GM13976 (cell line): ENCODE measurements around the gene CBLC.

ENCODE experiments used
- DNase-seq: peaks from one replicate; pipeline ENCODE4 v3.0.0; 2012; ENCODE audit warnings: low spot score
- in situ Hi-C: fragments of 300-500 bp; cut with MboI; formaldehyde crosslinking; loops from one replicate; pipeline ENCODE4 v1.12.0; 2022; ENCODE audit warnings: low sequenced_read_pairs, mixed read lengths, inconsistent platforms; ENCODE audit not compliant: unreplicated experiment
- TF ChIP-seq, protein P1 (sequence below): IDR thresholded peaks from 2 replicates; pipeline ENCODE4 v1.5.1; 2012; ENCODE audit warnings: borderline replicate concordance, mild to moderate bottlenecking; ENCODE audit not compliant: insufficient read depth; ENCODE audit errors: extremely low read depth, missing control alignments, control extremely low read depth

The CBLC gene

DNA sequence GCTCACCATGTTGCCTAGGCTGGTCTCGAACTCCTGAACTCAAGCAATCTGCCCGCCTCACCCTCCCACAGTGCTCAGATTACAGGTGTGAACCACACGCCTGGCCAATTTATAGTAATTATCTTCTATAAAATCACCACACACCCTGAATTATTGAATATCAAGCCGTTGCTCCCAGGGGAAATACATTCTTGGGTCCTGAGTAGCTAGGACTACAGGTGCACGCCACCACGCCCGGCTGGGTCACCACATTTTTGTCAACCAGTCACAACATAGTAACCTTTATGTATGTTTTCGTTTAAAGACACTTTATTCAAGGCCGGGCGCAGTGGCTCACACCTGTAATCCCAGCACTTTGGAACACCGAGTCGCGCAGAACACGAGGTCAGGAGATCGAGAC lies 8.3 kb downstream of the CBLC start:
- in situ Hi-C loops = loop anchor here (10.0 kb wide), 1 partner anchor 169 kb away; the partner anchor contains the start of gene CLPTM1

DNA sequence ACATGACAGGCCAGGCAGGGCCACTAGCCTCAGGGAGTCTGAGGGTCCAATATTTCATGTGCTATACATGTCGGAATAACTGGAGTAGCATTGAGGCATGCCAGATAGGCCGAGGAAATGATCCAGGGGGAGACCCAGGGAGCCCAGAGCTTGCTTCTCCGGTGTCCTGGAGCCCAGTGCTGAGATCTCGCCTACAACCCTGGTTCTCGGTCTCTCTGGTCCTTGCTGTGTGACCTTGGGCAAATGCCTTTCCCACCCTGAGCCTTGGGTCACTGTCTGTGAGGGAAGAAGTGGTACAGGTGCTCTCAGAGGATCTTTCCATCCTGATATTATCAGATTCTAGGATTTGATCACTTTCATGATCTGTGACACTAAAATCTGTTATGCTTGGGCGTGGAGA lies 11.3 kb downstream of the CBLC start:
- TF ChIP-seq, protein P1, sequence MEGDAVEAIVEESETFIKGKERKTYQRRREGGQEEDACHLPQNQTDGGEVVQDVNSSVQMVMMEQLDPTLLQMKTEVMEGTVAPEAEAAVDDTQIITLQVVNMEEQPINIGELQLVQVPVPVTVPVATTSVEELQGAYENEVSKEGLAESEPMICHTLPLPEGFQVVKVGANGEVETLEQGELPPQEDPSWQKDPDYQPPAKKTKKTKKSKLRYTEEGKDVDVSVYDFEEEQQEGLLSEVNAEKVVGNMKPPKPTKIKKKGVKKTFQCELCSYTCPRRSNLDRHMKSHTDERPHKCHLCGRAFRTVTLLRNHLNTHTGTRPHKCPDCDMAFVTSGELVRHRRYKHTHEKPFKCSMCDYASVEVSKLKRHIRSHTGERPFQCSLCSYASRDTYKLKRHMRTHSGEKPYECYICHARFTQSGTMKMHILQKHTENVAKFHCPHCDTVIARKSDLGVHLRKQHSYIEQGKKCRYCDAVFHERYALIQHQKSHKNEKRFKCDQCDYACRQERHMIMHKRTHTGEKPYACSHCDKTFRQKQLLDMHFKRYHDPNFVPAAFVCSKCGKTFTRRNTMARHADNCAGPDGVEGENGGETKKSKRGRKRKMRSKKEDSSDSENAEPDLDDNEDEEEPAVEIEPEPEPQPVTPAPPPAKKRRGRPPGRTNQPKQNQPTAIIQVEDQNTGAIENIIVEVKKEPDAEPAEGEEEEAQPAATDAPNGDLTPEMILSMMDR = no peak
- DNase-seq = no peak
- in situ Hi-C loops = loop anchor here (10.0 kb wide), 1 partner anchor 166 kb away; the partner anchor contains the start of gene CLPTM1

More for the DNA sequence above, 8.3 kb downstream of the CBLC start:
- TF ChIP-seq, protein P1 = no peak
- DNase-seq = no peak

DNA sequence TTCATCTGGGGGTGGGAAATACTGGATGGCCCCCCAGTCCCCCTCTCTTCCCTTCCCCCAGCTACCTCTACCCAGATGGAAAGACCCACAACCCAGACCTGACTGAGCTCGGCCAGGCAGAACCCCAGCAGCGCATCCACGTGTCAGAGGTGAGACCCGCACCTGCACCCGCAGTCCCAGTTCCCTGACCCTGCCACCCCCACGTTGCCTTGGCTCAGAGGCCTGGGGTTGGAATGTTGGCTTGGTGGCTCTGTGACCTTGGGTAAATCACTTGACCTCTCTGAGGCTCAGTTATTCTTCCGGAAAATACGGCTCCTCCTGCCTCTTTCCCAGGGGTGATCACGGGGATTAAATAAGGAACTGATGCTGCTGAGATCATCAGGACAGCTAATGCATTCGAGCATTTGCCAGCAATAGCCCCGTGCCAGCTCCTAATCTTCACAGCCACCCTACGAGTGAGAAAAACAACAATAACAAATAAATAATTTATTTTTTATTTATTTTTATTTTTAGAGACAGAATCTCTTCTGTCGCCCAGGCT lies 12.3 kb downstream of the CBLC start:
- TF ChIP-seq, protein P1 = no peak
- DNase-seq = no peak
- in situ Hi-C loops = loop anchor here (10.0 kb wide), 1 partner anchor 165 kb away; the partner anchor contains the start of gene CLPTM1

DNA sequence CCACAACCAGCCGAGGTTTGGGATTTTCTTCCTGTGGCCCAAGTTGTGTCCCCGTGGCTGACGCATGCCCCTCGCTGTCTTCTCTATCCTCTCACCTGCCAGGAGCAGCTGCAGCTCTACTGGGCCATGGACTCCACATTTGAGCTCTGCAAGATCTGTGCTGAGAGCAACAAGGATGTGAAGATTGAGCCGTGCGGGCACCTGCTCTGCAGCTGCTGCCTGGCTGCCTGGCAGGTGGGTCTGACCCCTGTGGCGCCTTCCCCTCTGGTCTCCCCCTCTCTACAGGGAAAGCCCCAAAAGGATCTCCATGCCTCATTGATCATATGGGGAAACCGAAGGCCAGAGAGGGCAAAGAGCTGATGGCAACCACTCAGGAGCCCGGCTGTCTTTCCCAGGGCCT lies 14.6 kb downstream of the CBLC start:
- no peak for DNase-seq
- TF ChIP-seq, protein P1 = no peak
- in situ Hi-C loops = no loop called here

DNA sequence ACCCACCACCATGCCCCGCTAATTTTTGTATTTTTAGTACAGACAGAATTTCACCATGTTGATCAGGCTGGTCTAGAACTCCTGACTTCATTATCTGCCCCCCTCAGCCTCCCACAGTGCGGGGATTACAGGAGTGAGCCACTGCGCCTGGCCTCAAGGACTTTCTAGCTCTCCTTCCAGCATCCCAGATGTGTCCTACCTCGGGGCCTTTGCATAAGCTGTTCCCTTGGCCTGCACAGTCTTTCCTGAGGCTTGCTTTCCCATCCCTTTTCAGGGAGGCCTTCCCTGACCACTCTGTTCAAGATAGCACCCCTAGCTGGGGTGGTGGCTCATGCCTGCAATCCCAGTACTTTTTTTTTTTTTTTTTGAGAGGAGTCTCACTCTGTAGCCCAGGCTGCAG lies 16.9 kb downstream of the CBLC start:
- in situ Hi-C loops = no loop called here
- TF ChIP-seq, protein P1 = no peak
- no peak for DNase-seq

DNA sequence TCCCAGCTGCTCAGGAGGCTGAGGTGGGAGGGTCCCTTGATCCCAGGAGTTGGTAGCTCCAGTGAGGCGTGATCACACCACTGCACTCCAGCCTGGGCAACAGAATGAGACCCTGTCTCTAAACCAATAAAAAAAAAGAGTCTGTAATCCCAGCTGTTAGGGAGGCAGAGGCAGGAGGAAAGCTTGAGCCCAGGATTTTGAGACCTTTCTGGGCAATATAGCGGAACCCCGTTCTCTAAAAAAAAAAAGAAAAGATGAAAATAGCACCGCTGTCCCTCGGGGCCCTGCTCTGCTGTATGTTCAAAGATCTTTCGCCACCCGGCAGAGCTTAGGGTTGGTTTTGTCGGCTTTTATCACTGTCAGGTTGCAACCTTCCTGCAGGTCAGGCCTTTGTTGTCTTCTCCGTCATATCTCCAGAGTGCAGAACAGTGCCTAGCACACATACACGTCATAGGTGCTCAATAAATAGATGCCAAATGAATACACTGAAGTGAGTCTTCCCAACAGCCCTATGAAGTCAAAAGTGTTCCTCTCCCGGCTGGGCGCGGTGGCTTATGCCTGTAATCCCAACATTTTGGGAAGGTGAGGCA lies 17.8 kb downstream of the CBLC start:
- TF ChIP-seq, protein P1 = no peak
- in situ Hi-C loops = no loop called here
- DNase-seq = no peak
